SIG-M5 treated with dmso at 0.1 percent for 504 hours (cell line): ENCODE measurements around the gene GRK2.

Experiments used
- DNase-seq: peaks from one replicate; lab custom pipeline; 2025; ENCODE audit not compliant: unreplicated experiment; lab: John Stamatoyannopoulos, UW

Gene GRK2

DNA sequence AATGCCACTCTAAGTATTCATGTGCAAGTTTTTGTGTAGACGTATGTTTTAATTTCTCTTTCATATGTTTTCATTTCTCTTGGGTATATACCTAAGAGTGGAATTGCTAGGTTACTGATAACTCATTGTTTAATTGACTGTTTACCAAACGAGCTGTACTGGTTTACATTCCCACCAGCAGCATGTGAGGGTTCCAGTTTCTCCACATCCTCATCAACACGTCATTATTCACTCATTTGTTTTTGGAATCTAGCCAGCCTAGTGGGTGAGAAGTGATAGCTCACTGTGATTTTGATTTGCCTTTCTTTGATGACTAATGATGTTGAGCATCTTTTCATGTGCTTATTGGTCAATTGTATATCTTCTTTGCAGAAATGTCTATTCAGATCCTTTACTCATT, 26.8 kb downstream of the GRK2 start:
- peak; percentile 38 for DNase-seq

DNA sequence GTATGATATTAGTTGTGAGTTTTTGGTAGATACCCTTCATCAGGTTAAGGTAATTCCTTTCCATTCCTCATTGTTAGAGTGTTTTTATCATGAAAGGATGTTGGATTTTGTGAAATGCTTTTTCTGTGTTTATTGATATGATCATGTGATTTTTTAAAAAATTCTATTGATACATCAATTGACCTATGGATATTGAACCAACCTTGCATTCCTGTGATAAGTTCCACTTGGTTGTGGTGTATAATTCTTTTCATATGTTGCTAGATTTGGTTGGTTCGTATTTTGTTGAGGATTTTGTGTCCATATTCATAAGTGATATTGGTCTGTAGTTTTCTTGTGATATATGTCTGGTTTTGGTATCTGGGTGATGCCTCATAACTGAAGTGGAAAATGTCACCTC, 29.6 kb downstream of the GRK2 start:
- no peak for DNase-seq

DNA sequence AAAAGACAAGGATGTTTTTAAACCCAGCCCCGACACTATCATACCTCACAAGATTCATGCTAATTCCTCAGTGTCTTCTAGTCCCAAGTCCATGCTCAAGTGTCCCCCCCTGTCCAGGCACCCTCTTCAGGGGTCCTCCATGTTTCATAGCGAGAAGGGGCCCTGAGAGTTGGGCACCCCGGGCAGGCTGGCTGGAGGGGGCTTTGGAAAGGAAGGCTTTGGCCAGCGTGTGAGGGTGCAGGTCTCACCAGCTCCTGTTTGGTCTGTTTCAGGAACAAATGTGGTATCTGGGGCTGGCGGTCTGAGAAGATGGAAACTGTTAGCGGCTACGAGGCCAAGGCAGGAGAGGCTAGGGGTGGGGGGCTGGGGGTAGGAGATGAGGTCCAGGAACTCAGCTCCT, 32.5 kb downstream of the GRK2 start:
- no peak for DNase-seq

DNA sequence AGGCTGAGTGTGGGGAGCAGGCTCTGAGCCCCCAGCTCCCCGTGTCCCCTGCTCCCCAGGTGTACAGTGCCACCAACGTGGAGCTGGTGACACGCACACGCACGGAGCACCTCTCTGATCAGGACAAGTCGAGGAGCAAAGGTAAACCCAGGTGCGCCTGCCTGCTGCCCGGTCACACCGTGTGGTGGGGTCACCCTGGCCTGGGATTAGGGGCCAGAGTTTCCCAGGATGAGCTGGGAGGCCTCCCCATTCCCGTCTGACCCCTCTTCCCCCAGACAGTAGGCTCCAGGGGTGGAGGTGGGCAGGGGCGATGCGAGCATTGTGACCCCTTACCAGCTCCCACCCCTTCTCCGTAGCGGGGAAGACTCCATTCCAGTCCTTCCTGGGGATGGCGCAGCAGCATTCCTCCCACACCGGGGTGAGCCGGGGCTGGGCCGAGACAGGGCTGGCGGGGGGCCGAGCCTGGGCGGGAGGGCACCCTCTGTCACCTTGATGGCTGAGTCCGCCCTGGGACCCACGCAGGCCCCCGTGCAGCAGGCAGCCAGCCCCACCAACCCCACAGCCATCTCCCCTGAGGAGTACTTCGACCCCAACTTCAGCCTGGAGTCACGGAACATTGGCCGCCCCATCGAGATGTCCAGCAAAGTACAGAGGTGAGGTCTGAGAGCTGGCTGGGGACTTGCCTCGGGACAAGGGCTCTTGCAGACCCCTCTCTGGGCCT, 33.4 kb downstream of the GRK2 start:
- no peak for DNase-seq

- DNase-seq, result no peak
These were observed 34.0 kb downstream of the GRK2 start for GRCh38 chr11:67300256-67300755.

DNA sequence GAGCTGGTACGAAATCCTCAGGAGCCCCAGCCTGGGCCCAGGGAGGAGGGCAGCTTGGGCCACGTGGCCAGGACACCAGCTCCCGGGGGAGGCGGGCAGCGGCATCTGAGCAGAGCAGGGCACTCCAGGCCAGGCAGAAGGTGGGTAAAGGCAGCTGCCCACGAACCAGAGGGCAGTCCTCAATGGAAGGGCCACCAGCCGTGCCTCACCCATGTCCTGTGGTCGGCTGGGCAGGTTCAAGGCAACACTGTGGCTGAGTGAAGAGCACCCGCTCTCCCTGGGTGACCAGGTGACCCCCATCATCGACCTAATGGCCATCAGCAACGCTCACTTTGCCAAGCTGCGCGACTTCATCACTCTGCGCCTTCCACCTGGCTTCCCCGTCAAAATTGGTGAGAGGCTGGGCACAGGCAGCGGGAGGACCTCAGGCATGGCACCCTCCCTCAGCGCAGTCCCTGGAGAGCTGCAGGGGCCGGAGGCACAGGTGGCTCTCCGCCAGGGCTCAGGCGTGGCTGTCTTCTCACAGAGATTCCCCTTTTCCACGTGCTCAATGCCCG, 34.6 kb downstream of the GRK2 start:
- no peak for DNase-seq

DNA sequence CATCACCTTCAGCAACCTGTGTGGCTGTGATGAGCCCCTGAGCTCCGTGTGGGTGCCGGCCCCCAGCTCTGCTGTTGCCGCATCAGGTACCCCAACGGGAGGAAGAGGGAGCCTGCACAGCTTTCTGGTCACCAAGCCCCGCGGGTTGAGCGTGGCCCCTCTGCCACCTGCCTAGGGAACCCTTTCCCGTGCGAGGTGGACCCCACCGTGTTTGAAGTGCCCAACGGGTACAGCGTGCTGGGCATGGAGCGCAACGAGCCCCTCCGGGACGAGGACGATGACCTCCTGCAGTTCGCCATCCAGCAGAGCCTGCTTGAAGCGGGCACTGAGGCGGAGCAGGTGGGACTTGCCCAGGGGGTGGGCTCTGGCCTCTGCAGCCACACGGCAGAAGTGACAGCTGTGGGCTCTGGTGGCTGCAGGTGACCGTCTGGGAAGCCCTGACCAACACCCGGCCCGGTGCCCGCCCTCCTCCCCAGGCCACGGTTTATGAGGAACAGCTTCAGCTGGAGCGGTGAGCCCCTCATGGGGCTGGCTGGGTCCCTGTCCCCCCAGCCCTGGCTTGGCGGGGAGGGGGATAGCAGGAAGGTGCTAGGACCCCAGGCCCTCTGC, 35.1 kb downstream of the GRK2 start:
- DNase-seq, result no peak

DNA sequence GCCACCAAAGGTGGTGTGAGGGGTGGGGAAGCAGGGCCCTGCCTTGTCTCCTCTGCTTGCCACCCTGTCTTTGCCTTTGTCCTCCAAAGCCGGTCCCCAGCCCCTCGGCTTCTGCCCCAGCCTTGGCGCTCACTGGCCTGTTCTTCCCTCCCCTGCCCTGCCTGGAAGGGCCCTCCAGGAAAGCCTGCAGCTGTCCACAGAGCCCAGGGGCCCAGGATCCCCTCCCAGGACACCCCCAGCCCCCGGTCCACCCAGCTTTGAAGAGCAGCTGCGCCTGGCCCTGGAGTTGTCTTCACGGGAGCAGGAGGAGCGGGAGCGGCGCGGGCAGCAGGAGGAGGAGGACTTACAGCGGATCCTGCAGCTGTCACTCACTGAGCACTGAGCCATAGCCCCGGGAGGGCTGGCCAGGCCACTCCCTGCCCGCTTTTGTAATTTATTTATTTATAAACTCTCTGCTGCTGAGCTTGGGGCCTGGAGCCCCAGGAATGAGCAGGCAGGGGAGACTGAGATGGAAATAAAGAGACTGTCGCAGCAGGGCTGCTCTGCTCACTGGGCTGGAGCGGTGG, 35.8 kb downstream of the GRK2 start:
- DNase-seq, result peak; percentile 72

DNA sequence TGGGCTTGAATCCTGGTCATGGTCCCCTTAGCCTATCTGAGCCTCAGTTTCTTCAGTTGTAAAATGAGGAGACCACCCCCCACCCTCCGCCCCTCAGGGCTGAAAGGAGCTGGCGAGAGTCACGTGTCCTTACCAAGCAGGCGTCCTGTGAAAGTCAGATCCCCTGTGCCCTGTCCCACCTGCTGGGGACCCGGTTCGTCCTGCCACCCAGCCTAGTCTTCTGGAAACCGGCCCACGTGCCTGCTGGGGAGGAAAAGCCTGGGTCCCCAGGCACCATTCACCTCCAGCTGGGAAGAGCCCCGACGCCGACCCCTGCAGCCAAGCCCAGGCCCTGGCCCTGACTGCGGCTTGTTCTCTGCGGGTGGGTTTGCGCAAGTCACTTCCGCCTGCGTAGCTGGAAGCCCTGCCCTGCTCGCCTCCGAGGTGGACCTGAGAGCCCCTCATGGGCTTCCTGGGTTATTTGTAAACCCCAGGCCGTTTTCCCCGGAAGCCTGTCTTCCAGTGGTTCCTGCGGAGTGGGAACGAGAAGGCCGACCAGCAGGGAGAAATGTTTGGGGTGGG, 36.4 kb downstream of the GRK2 start:
- peak; percentile 50 for DNase-seq

- DNase-seq, result peak; percentile 32
These were observed 37.0 kb downstream of the GRK2 start, which contains the start of gene SSH3 for GRCh38 chr11:67303132-67303834. Gene SSH3, plus strand, starts transcription at chr11:67303530. Its CDS starts 96 bp downstream, at chr11:67303626.

DNA sequence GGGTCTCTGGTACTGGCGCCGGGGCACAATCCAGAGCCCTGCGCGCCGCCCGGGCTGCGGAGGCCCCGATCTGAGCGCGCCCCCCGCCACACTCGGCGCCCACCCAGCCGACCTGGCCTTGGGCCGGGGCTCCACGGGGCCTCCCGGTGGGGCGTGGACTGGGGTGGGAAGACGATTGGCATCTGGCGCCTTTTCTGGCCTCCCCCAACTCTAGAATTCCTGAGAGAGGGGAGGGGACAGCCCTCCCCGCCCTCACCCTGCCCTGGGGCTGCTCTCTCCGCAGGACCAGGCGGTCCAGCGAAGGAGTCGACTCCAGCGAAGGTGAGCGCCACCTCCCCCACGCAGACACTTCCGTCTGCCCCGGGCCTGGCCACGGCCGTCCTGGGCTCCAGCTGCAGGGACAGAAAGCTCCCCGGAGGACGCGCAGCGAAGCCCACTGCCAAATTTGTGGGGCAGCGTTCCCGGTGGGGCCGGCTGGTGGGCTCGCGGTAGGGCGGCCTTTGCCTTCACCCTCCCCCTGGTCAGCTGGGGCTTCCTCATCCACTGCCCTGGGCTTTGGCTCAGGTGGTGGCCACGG, 37.6 kb downstream of the GRK2 start:
- no peak for DNase-seq

DNA sequence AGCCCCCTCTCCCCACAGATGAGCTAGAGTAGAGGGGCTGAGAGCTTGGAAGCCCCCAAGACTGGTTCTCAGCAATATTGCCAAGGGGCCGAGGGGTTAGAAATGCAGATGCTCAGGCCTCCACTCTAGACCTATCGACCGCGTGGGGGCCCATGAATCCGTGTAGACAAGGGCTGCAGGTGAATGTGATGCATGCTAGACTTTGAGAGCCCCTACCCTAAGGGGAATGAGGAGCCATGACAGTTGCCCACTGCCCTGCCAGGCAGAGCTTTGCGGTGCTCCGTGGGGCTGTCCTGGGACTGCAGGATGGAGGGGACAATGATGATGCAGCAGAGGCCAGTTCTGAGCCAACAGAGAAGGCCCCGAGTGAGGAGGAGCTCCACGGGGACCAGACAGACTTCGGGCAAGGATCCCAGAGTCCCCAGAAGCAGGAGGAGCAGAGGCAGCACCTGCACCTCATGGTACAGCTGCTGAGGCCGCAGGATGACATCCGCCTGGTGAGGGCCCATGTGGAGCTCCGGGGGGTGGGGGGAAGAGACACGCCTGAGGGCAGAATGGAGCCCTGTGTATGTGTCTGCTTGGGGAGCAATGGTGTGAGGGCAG, 38.3 kb downstream of the GRK2 start:
- DNase-seq, result no peak

GRCh38 chr11:67306769-67307544, 40.7 kb downstream of the GRK2 start:
- no peak for DNase-seq

- no peak for DNase-seq
These were observed 41.3 kb downstream of the GRK2 start for GRCh38 chr11:67307545-67308001.

DNA sequence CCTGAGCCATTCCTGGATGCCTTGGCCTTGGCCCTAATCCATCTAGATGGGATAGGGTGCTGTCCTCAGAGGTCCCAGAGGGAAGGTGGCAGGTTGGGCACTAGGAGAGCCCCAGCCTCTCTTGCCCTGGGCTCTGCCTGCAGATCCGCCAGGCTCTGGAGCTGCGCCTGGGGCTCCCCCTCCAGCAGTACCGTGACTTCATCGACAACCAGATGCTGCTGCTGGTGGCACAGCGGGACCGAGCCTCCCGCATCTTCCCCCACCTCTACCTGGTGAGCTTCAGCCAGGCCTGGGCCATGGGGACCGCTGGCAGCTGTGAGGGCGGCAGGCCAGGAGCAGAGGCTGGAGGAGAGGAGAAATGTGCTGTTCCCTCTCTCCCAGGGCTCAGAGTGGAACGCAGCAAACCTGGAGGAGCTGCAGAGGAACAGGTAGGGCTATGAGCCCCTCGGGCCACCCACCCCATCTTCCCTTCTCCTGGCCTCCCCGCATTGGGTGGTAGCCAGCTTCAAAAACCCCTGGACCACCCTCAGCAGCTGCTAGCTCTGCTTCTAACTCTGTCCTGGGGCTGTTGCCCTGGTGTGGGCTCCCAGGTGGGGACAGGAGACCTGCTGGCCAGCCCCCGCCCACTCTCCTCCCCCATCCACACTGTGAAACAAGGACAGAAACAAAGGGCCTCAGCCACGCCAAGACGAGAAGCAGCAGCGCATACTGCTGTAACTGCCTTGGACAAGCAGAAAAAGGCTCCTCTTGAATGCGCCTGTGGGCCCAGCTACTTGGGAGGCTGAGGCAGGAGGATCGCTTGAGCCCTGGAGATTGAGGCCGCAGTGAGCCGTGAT, 42.0 kb downstream of the GRK2 start:
- no peak for DNase-seq

DNA sequence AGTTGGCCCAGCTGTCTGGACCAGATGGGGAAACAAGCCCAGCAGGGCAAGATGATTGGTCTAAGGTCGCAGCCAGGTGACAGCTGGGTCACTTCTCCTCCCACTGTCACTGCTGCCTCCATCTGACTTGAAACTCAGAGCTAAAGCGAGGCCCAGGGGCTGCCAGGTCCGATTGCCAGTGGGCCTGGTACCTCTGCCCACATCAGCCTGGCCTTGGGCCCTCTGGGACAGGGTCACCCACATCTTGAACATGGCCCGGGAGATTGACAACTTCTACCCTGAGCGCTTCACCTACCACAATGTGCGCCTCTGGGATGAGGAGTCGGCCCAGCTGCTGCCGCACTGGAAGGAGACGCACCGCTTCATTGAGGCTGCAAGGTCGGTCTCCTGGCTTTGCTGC, 42.9 kb downstream of the GRK2 start:
- no peak for DNase-seq

GRCh38 chr11:67309661-67310061, 43.4 kb downstream of the GRK2 start:
- DNase-seq, result no peak

DNA sequence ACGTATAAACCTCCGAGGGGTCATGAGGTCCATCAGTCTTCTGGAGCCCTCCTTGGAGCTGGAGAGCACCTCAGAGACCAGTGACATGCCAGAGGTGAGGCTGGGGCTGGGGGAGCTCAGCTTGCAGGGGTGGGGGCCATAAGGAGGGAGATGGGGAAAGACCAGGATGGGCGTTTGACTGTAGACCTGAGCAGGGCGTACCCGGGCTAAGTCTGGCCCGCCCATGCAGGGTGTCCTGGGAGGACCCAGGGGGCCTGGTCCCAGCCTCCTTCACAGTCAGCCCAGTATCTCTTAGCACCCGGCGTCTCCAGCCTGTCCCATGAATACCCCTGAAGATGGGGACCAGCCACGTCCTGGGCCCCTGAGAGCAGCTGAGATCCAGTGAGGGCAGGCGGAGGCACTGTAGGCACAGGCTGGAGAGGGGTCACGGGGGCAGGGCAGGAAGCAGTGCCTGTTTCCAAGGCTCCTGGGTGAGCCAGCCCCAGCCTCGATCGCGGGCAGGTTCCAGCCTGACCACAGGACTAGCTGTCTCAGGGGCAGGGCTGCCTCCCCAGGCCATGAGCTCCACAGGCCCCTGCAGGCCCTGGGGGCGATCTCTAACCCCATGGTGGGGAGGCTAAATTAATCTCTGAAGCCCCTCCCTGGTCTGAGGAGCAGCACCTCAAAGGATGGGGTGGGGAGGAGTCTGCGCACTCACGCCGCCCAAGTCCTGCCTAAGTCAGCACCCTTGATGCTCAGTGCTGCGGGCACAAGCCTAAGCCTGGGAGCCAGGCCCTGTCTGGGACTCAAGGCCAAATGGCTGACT, 44.2 kb downstream of the GRK2 start:
- no peak for DNase-seq
